NOMO-1 treated with DMSO at 0.1 percent for 48 hours (cell line): ENCODE measurements around the gene OR2S2.
"Not testable (repeated sequence)": the region's sequence is repeated elsewhere in the genome, so short reads cannot be mapped to it uniquely, and the experiment has no call there.

Experiments used
- DNase-seq: peaks from one replicate; lab custom pipeline; 2025; ENCODE audit not compliant: unreplicated experiment; lab: John Stamatoyannopoulos, UW

OR2S2 gene

DNA sequence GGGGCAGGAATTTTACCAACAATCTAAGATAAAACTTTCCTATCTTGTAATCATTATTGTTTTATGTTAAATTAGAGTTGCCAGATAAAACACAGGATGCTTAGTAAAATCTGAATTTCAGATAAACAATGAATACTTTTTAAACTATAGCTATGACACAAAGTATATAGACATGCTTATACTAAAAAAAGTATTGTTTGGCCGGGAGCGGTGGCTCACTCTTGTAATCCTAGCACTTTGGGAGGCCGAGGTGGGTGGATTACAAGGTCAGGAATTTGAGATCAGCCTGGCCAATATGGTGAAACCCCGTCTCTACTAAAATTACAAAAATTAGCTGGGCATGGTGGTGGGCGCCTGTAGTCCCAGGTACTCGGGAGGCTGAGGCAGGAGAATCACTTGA, 23.9 kb downstream of the OR2S2 start:
- not testable (repeated sequence) for DNase-seq

DNA sequence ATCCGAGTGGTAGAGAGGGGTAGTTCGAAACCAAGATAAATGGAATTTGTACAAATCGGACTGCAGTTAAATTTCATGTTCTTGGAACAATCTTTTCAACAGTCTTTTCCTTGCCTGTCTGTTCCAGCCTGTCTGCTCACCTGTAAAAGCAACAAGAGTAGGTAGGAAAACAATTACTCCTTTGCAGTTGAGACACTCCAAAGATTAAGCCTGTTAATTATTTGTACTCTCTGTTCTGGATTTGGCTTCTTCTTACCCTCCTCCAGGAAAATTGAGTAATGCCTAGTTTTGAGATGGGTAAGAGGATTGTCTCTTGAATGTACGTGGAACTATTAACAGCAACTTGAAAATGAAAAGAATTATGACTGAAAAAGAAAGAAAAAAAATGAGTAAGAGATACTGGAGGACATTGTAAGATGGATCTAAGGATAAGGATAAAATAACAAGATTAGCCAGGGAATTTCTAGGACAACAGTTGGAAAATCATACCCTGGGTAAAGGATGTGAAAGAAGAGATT, 24.3 kb downstream of the OR2S2 start:
- DNase-seq: no peak

DNA sequence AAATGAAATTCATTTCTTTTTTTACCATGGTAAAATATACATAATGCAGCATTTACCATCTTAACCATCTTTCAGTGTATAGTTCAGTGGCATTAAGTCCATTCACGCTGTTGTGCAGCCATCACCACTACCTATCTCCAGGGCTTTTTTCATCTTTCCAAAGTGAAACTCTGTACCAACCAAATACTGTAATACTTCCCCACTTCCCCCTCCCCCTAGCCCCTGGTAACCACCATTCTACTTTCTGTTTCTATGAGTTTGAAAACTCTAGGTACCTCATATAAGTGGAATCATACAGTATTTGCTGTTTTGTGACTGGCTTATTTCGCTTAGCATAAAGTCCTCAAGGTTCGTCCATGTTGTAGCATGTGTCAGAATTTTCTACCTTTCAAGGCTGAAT, 25.2 kb downstream of the OR2S2 start:
- DNase-seq: peak; percentile 79

- DNase-seq: no peak
Observed at GRCh38 chr9:35930989-35931388, 27.0 kb downstream of the OR2S2 start.

- DNase-seq: no peak
Observed at GRCh38 chr9:35930521-35930920, 27.4 kb downstream of the OR2S2 start.

- no peak for DNase-seq
Observed at GRCh38 chr9:35929453-35929718, 28.6 kb downstream of the OR2S2 start.

DNA sequence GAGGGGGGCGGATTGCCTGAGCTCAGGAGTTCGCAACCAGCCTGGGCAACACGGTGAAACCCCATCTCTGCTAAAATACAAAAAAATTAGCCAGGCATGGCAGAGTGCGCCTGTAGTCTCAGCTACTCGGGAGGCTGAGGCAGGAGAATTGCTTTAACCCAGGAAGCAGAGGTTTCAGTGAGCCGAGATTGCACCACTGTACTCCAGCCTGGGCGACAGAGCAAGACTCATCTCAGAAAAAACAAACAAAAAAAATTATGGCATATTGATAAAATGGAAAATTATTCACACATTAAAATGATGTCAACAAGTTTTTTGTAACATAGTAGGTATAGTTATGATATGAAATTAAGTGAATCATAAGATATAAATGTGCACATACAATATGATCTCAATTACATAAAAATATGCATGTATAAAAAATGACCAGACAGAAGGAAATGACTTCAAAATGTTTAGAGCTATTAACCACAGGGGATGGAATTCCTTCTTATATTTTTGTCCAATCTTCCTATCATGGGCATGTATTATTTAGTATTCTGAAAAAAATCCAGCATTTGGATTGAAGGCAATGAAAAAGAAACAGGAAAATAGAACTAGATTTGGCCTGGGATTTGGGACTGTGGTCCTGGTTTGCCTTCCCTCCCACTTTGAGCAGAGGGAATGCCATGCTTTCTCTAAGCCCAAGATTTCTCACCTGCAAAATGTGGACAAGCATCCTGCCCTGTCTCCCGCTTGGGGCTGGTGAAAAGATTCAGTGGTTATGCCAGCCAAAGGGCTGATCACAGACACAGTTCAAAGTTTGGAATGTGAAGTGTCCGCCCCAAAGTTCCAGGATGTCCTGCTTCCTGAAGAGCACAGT, 29.1 kb downstream of the OR2S2 start:
- no peak for DNase-seq

DNA sequence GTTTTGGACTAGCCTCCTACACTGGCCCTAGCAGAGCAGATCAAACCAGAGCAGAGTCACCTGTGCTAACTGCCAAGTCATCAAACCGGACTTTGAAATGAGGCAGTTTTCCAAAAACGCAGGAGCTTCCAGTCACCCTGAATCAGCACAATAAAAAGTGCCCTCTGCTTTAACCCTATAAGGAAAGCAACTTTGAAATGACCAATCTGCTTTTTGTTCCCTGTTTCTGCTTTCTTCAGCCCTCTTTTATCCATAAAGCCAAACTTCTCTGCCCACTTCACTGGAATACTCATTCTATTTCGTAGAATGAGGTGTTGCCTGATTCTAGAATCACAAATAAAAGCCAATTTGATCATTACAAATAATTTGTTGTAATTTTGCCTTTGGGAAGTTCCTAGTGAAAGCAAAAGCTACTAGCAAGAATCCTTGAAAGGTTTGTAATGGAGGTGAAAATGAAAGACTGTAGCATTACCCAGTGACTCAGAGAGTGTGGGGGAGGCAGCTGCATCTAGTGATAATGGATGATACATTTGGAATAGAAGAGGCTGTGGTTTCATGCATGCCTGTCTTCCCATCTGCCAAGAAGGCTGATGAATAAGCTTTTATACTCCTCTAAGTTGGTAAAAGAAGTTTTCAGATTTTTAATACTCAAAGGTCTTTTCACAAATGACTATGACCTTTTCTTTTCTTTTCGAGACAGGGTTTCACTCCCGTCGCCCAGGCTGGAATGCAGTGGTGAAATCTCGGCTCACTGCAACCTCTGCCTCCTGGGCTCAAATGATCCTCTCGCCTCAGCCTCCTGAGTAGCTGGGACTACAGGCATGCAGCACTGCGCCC, 33.8 kb downstream of the OR2S2 start:
- DNase-seq: peak; percentile 17

- no peak for DNase-seq
Observed at GRCh38 chr9:35923598-35923926, 34.4 kb downstream of the OR2S2 start.

- DNase-seq: peak; percentile 88
Observed at GRCh38 chr9:35920051-35920620, 37.8 kb downstream of the OR2S2 start.

- peak; percentile 57 for DNase-seq
Observed at GRCh38 chr9:35919212-35920008, 38.5 kb downstream of the OR2S2 start.

DNA sequence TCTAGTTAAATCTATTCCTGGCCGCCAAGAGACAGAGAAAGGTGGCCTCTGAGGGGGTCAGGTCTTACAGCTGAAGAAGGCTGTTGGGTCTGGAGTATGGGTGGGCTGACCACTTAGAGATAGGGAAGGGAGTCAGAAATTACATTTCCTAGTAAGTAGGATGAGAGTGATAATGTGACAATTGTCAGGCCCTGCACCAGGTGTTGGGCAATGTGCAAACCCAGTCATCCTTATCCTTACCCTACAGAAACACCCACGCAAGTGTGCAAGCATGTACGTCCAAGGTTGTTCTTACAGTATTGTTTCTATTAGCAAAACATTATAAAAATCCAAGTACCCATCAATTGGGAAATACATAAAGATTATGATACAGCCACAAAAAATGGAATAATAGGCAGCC, 39.2 kb downstream of the OR2S2 start:
- no peak for DNase-seq

DNA sequence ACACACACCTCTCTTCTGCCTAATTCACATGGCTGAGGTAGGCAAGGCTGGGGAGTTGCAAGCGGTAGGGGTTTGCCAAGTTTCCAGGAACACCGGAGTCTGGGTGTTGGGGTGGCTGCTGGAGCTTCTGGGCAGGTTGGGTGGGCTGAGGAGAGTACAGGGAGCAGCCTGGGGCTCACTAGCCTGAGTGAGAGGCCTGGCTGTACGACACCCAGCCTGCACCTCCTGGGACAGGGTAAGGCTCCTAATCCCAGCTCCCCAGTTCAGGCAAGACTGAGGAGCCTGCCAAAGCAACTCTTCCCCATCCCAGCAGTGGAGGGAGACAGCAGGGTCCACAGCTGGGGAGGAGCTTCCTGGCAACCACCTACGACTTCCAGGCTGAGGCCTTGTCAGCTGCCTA, 40.7 kb downstream of the OR2S2 start:
- DNase-seq: no peak

- no peak for DNase-seq
Observed at GRCh38 chr9:35915681-35916294, 42.2 kb downstream of the OR2S2 start.

GRCh38 chr9:35914301-35914807, 43.6 kb downstream of the OR2S2 start:
- no peak for DNase-seq

GRCh38 chr9:35913429-35913828, 44.5 kb downstream of the OR2S2 start:
- DNase-seq: not testable (repeated sequence)

GRCh38 chr9:35912791-35913400, 45.1 kb downstream of the OR2S2 start:
- DNase-seq: no peak

GRCh38 chr9:35911690-35912089, 46.3 kb downstream of the OR2S2 start:
- no peak for DNase-seq

- peak; percentile 68 for DNase-seq
Observed at GRCh38 chr9:35910613-35911359, 47.2 kb downstream of the OR2S2 start.
